Endothelial cell (in vitro differentiated cells): ENCODE results near the gene ADAM33. TPM values are rescaled to one million over a fixed set of nuclear protein-coding genes. Genes with fewer than 3 reads are reported as not detected.

Experiments
- DNase-seq: peaks from one replicate; pipeline ENCODE4 v3.0.0; 2021; ENCODE audit warnings: low spot score
- H3K27ac Mint-ChIP-seq: one replicate; pipeline ENCODE4 v1.8.0; 2021; ENCODE audit warnings: mixed read lengths, inconsistent platforms; ENCODE audit not compliant: unreplicated experiment
- H3K27me3 Mint-ChIP-seq: one replicate; pipeline ENCODE4 v1.8.0; 2021; ENCODE audit warnings: mild to moderate bottlenecking, moderate library complexity, mixed read lengths, inconsistent platforms; ENCODE audit not compliant: unreplicated experiment
- H3K36me3 Mint-ChIP-seq: one replicate; pipeline ENCODE4 v1.8.0; 2021; ENCODE audit warnings: mild to moderate bottlenecking, low read depth, mixed read lengths, inconsistent platforms; ENCODE audit not compliant: unreplicated experiment
- H3K4me1 Mint-ChIP-seq: one replicate; pipeline ENCODE4 v1.8.0; 2021; ENCODE audit warnings: mild to moderate bottlenecking, mixed read lengths, inconsistent platforms; ENCODE audit not compliant: unreplicated experiment
- H3K4me3 Mint-ChIP-seq: one replicate; pipeline ENCODE4 v1.8.0; 2021; ENCODE audit warnings: mild to moderate bottlenecking, mixed read lengths, inconsistent platforms; ENCODE audit not compliant: unreplicated experiment
- H3K9me3 Mint-ChIP-seq: one replicate; pipeline ENCODE4 v1.8.0; 2021; ENCODE audit warnings: mixed read lengths, inconsistent platforms; ENCODE audit not compliant: unreplicated experiment
- total RNA-seq: library from RNA; stranded (reverse); fragmentation: NEBNext Ultra II Directional; extraction: Animal tissue kit (Norgen Biotek cat#: 25700); gene quantifications from one replicate; pipeline ENCODE4 v1.2.1, GENCODE V29; 2021; ENCODE audit not compliant: unreplicated experiment
- TF ChIP-seq, protein P1 (sequence below): fragments of 200-600 bp; sonication (generic); IDR thresholded peaks from one replicate; pipeline ENCODE4 v1.5.0; 2021; ENCODE audit warnings: antibody characterized with exemption; ENCODE audit not compliant: unreplicated experiment

The ADAM33 gene
- total RNA-seq, 1 donor from 2014 or later = 0.23 TPM

GRCh38 chr20:3707508-3707899, 25.7 kb upstream of the ADAM33 start:
- Mint-ChIP-seq H3K4me1 (no peaks in the 10 kb centered on the region), H3K36me3 (no peaks in the 10 kb centered on the region)

GRCh38 chr20:3706774-3707507, 25.1 kb upstream of the ADAM33 start:
- Mint-ChIP-seq H3K36me3 (no peaks in the 10 kb centered on the region), H3K27ac (no peak overlapping the region), H3K4me1 (no peaks in the 10 kb centered on the region), H3K4me3 (no peak overlapping the region), H3K27me3 (peaks cover 3% of the 10 kb centered on the region), H3K9me3 (no peaks in the 10 kb centered on the region)
- TF ChIP-seq, protein P1, sequence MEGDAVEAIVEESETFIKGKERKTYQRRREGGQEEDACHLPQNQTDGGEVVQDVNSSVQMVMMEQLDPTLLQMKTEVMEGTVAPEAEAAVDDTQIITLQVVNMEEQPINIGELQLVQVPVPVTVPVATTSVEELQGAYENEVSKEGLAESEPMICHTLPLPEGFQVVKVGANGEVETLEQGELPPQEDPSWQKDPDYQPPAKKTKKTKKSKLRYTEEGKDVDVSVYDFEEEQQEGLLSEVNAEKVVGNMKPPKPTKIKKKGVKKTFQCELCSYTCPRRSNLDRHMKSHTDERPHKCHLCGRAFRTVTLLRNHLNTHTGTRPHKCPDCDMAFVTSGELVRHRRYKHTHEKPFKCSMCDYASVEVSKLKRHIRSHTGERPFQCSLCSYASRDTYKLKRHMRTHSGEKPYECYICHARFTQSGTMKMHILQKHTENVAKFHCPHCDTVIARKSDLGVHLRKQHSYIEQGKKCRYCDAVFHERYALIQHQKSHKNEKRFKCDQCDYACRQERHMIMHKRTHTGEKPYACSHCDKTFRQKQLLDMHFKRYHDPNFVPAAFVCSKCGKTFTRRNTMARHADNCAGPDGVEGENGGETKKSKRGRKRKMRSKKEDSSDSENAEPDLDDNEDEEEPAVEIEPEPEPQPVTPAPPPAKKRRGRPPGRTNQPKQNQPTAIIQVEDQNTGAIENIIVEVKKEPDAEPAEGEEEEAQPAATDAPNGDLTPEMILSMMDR = no peak
- DNase-seq = no peak

More at GRCh38 chr20:3707508-3707899, 25.7 kb upstream of the ADAM33 start:
- no peak overlapping the region for H3K4me3 Mint-ChIP-seq
- peaks cover 3% of the 10 kb centered on the region for H3K27me3 Mint-ChIP-seq
- TF ChIP-seq, protein P1 = no peak
- no peaks in the 10 kb centered on the region for H3K9me3 Mint-ChIP-seq
- DNase-seq = no peak
- no peak overlapping the region for H3K27ac Mint-ChIP-seq

- H3K9me3 Mint-ChIP-seq = no peaks in the 10 kb centered on the region
- no peaks in the 10 kb centered on the region for H3K36me3 Mint-ChIP-seq
- H3K4me3 Mint-ChIP-seq = no peak overlapping the region
- TF ChIP-seq, protein P1 = no peak
- no peak for DNase-seq
- H3K4me1 Mint-ChIP-seq = no peaks in the 10 kb centered on the region
- no peak overlapping the region for H3K27ac Mint-ChIP-seq
- H3K27me3 Mint-ChIP-seq = peaks cover 3% of the 10 kb centered on the region
These were observed 24.3 kb upstream of the ADAM33 start for GRCh38 chr20:3705970-3706739.

- peaks cover 3% of the 10 kb centered on the region for H3K27me3 Mint-ChIP-seq
- H3K27ac Mint-ChIP-seq = no peak overlapping the region
- H3K4me1 Mint-ChIP-seq = no peaks in the 10 kb centered on the region
- no peaks in the 10 kb centered on the region for H3K36me3 Mint-ChIP-seq
- DNase-seq = no peak
- H3K4me3 Mint-ChIP-seq = no peak overlapping the region
- TF ChIP-seq, protein P1 = no peak
- H3K9me3 Mint-ChIP-seq = no peaks in the 10 kb centered on the region
These were observed 23.7 kb upstream of the ADAM33 start for GRCh38 chr20:3705491-3705969.

DNA sequence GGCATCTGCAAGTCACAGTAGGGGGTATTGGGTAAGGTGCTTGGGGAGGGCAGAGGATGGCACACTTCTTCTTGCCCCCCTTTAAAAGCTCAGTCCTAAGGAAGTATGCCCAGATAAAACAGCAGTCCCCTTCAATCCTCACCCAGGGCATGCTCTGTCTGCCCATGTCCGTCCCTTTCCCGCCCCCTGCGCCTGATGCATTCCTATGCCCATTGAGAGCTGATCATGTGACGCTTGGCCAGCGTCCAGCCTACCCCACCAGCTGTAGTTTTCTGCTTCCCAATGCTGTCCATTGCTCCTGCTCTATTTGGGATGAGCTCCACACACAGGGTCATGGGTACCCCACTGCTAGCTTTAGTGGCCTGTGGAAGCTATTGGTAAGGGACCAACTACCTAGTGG, 22.3 kb upstream of the ADAM33 start:
- no peak overlapping the region for H3K4me3 Mint-ChIP-seq
- H3K4me1 Mint-ChIP-seq = no peaks in the 10 kb centered on the region
- no peaks in the 10 kb centered on the region for H3K36me3 Mint-ChIP-seq
- no peak overlapping the region for H3K27ac Mint-ChIP-seq
- TF ChIP-seq, protein P1 = no peak
- no peak for DNase-seq
- H3K27me3 Mint-ChIP-seq = peaks cover 3% of the 10 kb centered on the region
- no peaks in the 10 kb centered on the region for H3K9me3 Mint-ChIP-seq
